Fibroblast of pulmonary artery (primary cell): Measurements from ENCODE around the gene MVB12B.

ENCODE experiments used
- DNase-seq: peaks from one replicate; pipeline ENCODE4 v3.0.0-alpha.2; 2010; ENCODE audit warnings: low read depth
- H3K4me3 ChIP-seq: replicated peaks from 2 replicates; pipeline ENCODE4 v1.5.1; 2011; ENCODE audit warnings: low read depth, mild to moderate bottlenecking, control low read depth, low read length, moderate library complexity
- CTCF ChIP-seq: IDR thresholded peaks from 2 replicates; pipeline ENCODE4 v1.5.1; 2011; ENCODE audit warnings: mild to moderate bottlenecking, control low read depth, low read length, inconsistent platforms; ENCODE audit errors: missing control alignments

The MVB12B gene

GRCh38 chr9:126543490-126543889, 216.9 kb downstream of the MVB12B start:
- no peak for TF ChIP-seq CTCF
- no peak overlapping the region for H3K4me3 ChIP-seq
- no peak for DNase-seq

DNA sequence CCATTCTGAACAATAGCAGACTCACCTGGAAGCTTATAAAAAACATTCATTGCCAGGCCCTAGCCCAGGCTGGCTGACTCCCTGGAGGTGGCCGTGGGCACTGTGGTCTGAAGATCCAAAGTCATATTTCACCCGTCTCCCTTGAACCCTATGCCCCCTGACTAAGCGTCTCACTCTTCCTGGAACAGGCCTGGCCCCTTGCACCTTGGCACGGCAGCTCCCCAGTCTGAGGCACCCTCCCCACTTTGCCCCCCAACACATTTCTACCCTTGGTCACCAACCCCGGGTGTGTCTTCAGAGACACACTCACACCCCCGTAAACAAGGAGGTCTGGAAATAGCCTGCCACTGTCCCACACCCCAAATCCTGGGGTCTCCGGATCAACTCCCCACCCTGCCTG, 218.5 kb downstream of the MVB12B start:
- TF ChIP-seq CTCF, result no peak
- DNase-seq, result no peak
- no peak overlapping the region for H3K4me3 ChIP-seq

DNA sequence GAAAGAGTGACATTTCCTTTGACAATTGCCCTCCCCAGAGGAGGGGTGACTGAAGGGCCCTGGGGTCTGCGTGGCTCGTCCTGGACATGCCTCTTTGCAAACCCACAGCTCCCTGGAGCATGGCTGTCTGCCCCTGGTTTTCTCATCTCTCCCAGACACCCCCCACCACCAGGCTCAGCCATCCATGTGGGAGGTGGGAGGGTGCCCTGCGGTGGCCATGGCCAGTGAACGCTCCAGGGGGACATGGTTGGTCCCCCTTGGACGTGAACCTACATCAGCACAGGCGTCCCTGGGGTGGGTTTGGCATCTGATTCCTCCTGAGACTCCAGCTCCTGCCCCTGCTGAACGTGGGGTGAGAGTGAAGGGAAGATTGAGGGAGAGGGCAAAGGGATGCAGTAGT, 219.4 kb downstream of the MVB12B start:
- no peak for DNase-seq
- TF ChIP-seq CTCF, result no peak
- H3K4me3 ChIP-seq, result no peak overlapping the region

GRCh38 chr9:126548312-126548711, 221.7 kb downstream of the MVB12B start:
- no peak for DNase-seq
- TF ChIP-seq CTCF, result no peak
- H3K4me3 ChIP-seq, result no peak overlapping the region

DNA sequence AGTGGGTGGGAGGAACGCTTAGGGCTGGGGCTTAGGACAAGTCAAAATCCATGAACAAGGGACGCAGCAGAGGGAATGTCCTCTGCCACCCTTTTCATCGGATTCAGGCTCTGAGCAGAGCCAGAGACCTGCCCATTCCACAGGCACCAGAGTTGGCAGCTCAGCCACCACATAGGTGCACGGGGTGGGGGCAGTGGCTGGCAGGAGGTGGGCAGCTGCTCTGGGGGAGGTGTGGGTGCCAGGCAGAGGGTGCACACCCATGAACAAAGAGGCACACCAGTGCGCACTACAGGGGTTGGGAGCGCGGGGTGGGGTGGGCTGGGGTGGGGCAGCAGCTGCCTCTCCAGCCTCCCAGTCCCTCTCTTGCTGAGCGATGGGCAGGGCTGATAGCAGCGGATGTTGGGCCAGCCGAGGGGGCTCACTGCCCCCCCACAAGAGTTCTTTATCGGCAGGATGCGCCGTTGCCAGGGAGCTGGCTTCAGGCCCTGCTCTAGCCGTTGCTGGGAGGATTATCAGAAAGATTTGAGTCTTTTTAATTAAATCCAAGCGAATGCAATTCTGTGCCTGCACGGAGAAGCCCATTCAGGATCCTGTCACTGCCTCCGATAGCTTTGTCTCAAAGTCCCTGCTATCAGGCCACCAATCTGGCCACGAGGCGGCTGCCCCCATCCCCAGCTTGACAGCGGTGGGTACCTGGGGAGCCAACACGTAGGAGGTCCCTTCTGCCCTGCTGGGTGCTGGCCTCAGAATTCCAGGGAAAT, 222.8 kb downstream of the MVB12B start:
- no peak for DNase-seq
- H3K4me3 ChIP-seq, result no peak overlapping the region
- TF ChIP-seq CTCF, result no peak

DNA sequence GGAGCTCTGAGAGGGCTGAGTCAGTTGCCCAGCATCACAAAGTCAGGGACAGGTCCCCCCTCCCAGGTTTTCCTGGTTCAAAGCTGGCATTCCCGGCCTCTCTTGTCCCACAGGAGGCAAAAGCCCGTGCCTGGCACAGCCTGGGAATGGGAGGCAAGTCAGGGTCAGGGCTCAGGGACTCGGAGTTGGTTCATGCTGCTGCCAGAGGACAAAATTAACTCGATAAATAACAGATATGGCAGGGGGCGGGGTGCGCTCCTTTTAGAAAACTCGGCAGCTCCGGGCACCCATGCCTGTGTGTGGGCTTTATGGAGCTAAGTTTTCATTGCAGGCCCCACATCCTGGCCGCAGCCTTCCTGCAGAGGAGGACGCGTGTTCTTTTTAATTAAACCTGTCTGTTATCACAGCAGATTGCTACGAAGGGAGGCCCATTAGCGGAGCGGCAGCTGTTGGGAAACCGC, 224.3 kb downstream of the MVB12B start:
- no peak for TF ChIP-seq CTCF
- H3K4me3 ChIP-seq, result no peak overlapping the region
- no peak for DNase-seq

DNA sequence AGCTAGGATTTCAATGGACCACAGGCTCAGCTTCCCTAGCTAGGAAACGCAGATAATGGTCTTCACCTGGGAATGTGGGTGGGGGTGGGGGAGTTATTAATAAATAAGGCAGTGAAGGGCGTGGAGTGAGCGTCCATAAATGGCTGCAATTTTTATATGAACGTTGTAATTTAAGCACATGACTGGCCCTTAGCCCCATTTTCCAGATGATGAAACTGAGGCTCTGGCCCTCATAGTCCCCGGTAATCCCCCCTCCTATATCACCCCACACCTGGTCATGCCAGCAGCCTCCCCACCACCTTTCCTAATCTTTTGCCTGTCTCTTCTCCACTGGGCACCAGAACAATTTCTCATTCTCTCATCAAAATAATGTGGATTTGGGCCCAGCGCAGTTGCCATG, 225.2 kb downstream of the MVB12B start:
- no peak for TF ChIP-seq CTCF
- H3K4me3 ChIP-seq, result no peak overlapping the region
- DNase-seq, result no peak
